Hepatocyte (in vitro differentiated cells): ENCODE results near the gene XPA.

Experiments used
- CTCF ChIP-seq: fragments of 200-600 bp; sonication (generic); IDR thresholded peaks from 2 replicates; pipeline ENCODE4 v1.5.1; 2016; ENCODE audit warnings: antibody characterized with exemption, mild to moderate bottlenecking; ENCODE audit not compliant: poor library complexity
- EZH2 ChIP-seq: fragments of 200-600 bp; sonication (generic); IDR thresholded peaks from 2 replicates; pipeline ENCODE4 v1.6.1; 2016; ENCODE audit warnings: antibody characterized with exemption, mild to moderate bottlenecking, borderline replicate concordance

DNA sequence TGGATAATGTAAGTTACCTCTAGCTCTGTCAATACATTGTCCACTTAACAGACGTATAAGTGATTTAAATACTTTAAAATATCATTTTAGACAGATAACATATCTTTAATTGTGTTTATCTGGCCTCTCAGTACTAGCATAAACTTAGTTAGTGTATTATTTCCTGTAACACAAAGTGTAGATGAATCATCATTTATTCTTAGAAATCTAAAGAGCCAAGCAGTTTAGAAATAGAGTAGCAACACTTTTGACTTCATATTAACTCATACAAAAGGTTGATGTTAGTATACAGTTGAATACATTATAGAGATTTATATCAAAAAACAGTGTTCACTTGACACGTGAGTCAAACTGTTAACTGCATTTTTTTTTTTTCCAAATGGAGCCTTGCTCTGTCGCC, 45.5 kb downstream of the XPA start:
- TF ChIP-seq CTCF (no peak), EZH2 (no peak)
